GM23248 (cell line): Measurements from ENCODE around the gene ARHGAP5.

Source experiments
- EZH2 ChIP-seq: fragments of 200-600 bp; sonication (generic); IDR thresholded peaks from 2 replicates; pipeline ENCODE4 v1.6.1; 2018; ENCODE audit warnings: antibody characterized with exemption, mild to moderate bottlenecking; ENCODE audit not compliant: insufficient read depth, poor library complexity, severe bottlenecking
- EZH2phosphoT487 ChIP-seq: fragments of 200-600 bp; sonication (generic); IDR thresholded peaks from 2 replicates; pipeline ENCODE4 v1.6.1; 2018; ENCODE audit warnings: antibody characterized with exemption, moderate library complexity, mild to moderate bottlenecking, low read depth; ENCODE audit not compliant: insufficient read depth

- no peak for TF ChIP-seq EZH2
- TF ChIP-seq EZH2phosphoT487, result no peak
Measured at GRCh38 chr14:32102968-32103367, 25.9 kb downstream of the ARHGAP5 start.
